HEK293T (cell line): Measurements from ENCODE around the gene MTA3.

Experiments
- SUZ12 ChIP-seq: fragments of 450-650 bp; IDR thresholded peaks from 2 replicates; pipeline ENCODE4 v1.6.1; 2016; ENCODE audit warnings: mild to moderate bottlenecking
- TARDBP ChIP-seq: fragments of 450-650 bp; IDR thresholded peaks from 2 replicates; pipeline ENCODE4 v1.6.1; 2016
- ZNF384 ChIP-seq: fragments of 450-650 bp; IDR thresholded peaks from 2 replicates; pipeline ENCODE4 v1.6.1; 2016

DNA sequence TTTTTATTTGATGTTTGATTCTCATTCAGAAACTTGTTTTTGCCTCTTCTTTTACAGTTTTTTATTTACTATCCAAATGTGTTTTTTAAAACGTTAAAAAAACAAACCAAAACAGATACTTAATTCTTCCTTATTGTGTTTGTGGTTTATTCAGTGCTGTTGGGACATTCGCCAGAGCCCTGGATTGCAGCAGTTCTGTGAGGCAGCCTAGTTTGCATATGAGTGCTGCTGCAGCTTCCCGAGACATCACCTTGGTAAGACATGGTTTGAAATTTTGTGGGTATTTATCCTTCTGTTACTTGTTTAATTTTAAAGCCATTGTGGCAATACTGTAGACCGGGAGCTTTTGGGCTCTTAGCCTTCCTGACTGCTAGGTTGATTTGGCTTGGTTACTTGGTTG, 91.2 kb downstream of the MTA3 start:
- TF ChIP-seq ZNF384 (no peak), SUZ12 (no peak), TARDBP (no peak)
